ENCODE measurements around the gene PITX2. TPM values are rescaled to one million over a fixed set of nuclear protein-coding genes. Genes with fewer than 3 reads are reported as not detected.
A peak's percentile ranks its signal among the peaks of the same experiment; 100 is the strongest.

Gene PITX2
- total and polyA plus RNA-seq, 2 of the 13 experiments (the other 11 are each of a cell fraction or from before 2014, with no cell fraction given) = not detected

GRCh38 chr4:110615353-110616237 lies 7.3 kb downstream of the PITX2 start:
- FAIRE-seq = no peak
- no peak overlapping the region for H3K4me3 ChIP-seq (replicated peaks in 1 of 3; ENCODE audit: insufficient read depth in 1 of 3, low read depth in 2 of 3, low read length in 3 of 3)
- 26% methylated on average over 38 of the region's 38 CpGs for WGBS (ENCODE audit: low lambda C conversion rate)
- H3K4me2 ChIP-seq (ENCODE audit: low read depth, low read length) = peak overlapping the region; percentile 63
- no peak for TF ChIP-seq ZNF543 (CRISPR knock-in tag; IDR thresholded peaks at IDR 0.05)
- TF ChIP-seq, protein P1, sequence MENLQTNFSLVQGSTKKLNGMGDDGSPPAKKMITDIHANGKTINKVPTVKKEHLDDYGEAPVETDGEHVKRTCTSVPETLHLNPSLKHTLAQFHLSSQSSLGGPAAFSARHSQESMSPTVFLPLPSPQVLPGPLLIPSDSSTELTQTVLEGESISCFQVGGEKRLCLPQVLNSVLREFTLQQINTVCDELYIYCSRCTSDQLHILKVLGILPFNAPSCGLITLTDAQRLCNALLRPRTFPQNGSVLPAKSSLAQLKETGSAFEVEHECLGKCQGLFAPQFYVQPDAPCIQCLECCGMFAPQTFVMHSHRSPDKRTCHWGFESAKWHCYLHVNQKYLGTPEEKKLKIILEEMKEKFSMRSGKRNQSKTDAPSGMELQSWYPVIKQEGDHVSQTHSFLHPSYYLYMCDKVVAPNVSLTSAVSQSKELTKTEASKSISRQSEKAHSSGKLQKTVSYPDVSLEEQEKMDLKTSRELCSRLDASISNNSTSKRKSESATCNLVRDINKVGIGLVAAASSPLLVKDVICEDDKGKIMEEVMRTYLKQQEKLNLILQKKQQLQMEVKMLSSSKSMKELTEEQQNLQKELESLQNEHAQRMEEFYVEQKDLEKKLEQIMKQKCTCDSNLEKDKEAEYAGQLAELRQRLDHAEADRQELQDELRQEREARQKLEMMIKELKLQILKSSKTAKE (CRISPR knock-in tag; IDR thresholded peaks at IDR 0.05; ENCODE audit: borderline replicate concordance) = no peak
- TF ChIP-seq TEAD2 (CRISPR knock-in tag; IDR thresholded peaks at IDR 0.05) = no peak
- TF ChIP-seq TOPORS (CRISPR knock-in tag; IDR thresholded peaks at IDR 0.05) = no peak
- ChIA-PET CTCF (ENCODE audit: low intra/inter-chr PET ratio, low total read pairs) (no interaction called here), POLR2A (no interaction called here)
- intact Hi-C loops (cut with micrococcal nuclease; ENCODE audit: unreplicated experiment) (no loop called here), in situ Hi-C loops (cut with HindIII; ENCODE audit: extremely low pct_ligation_motif_present, low pct_unique_long_range_greater_than_20kb) (no loop called here)
- ATAC-seq = peak; percentile 58
- no peaks in the 10 kb centered on the region for H4K20me1 ChIP-seq (ENCODE audit: insufficient read depth, low read length)
- no peak overlapping the region for H3K9ac ChIP-seq (ENCODE audit: insufficient read depth, low read depth, low read length)
- no peak overlapping the region for H2AFZ ChIP-seq (ENCODE audit: low read length)
- no peaks in the 10 kb centered on the region for H3K79me2 ChIP-seq (ENCODE audit: insufficient read depth, low read length)
- H3K4me1 ChIP-seq (ENCODE audit: insufficient read depth, low read length) = 0 out of 2 replicates have a peak, but pooled peaks cover 12% of the 10 kb centered on the region
- BruUV-seq (replicated peaks) = no TSS peak
- H3K9me3 ChIP-seq (ENCODE audit: low read length) = no peaks in the 10 kb centered on the region
- peaks cover 3 to 75% of the 10 kb centered on the region in 2 experiments for H3K27me3 ChIP-seq (ENCODE audit: control insufficient read depth in 1 of 2, insufficient read depth in 2 of 2, low read length in 2 of 2)
- no peaks in the 10 kb centered on the region for H3K36me3 ChIP-seq (replicated peaks in 1 of 2; ENCODE audit: control insufficient read depth in 1 of 2, insufficient read depth in 2 of 2, low read length in 2 of 2)
- no peak for DNase-seq (ENCODE audit: low spot score)
- H3K27ac ChIP-seq (ENCODE audit: extremely low read length, insufficient read depth, low read length) = no peak overlapping the region

GRCh38 chr4:110614976-110615352 lies 7.9 kb downstream of the PITX2 start:
- intact Hi-C loops (cut with micrococcal nuclease; ENCODE audit: unreplicated experiment) = no loop called here
- ChIA-PET CTCF (ENCODE audit: low intra/inter-chr PET ratio, low total read pairs) (no interaction called here), POLR2A (no interaction called here)
- Histone ChIP-seq H3K27ac (ENCODE audit: extremely low read length, insufficient read depth, low read length) (no peak overlapping the region), H3K4me1 (ENCODE audit: insufficient read depth, low read length) (0 out of 2 replicates have a peak, but pooled peaks cover 12% of the 10 kb centered on the region), H3K36me3 (replicated peaks in 1 of 2; ENCODE audit: control insufficient read depth in 1 of 2, insufficient read depth in 2 of 2, low read length in 2 of 2) (no peaks in the 10 kb centered on the region), H4K20me1 (ENCODE audit: insufficient read depth, low read length) (no peaks in the 10 kb centered on the region), H3K79me2 (ENCODE audit: insufficient read depth, low read length) (no peaks in the 10 kb centered on the region), H3K9me3 (ENCODE audit: low read length) (no peaks in the 10 kb centered on the region), H3K27me3 (ENCODE audit: control insufficient read depth in 1 of 2, insufficient read depth in 2 of 2, low read length in 2 of 2) (peaks cover 3 to 74% of the 10 kb centered on the region in 2 experiments), H3K4me2 (ENCODE audit: low read depth, low read length) (no peak overlapping the region), H3K4me3 (replicated peaks in 1 of 3; ENCODE audit: insufficient read depth in 1 of 3, low read depth in 2 of 3, low read length in 3 of 3) (no peak overlapping the region), H3K9ac (ENCODE audit: insufficient read depth, low read depth, low read length) (no peak overlapping the region), H2AFZ (ENCODE audit: low read length) (no peak overlapping the region)
- ATAC-seq (no peak), DNase-seq (ENCODE audit: low spot score) (no peak), FAIRE-seq (no peak)
- WGBS (ENCODE audit: low lambda C conversion rate) = 91% methylated on average over 19 of the region's 19 CpGs
- BruUV-seq (replicated peaks) = no TSS peak
- in situ Hi-C loops (cut with HindIII; ENCODE audit: extremely low pct_ligation_motif_present, low pct_unique_long_range_greater_than_20kb) = no loop called here
- TF ChIP-seq ZNF12 (CRISPR knock-in tag; IDR thresholded peaks at IDR 0.05) (no peak), ZNF331 (CRISPR knock-in tag; IDR thresholded peaks at IDR 0.05) (no peak), NFATC3 (CRISPR knock-in tag; IDR thresholded peaks at IDR 0.05) (no peak), KDM1A (CRISPR knock-in tag; IDR thresholded peaks at IDR 0.05) (no peak), POLR2AphosphoS5 (IDR thresholded peaks at IDR 0.05; ENCODE audit: low read depth, low read length) (no peak), EZH2 (conservative IDR thresholded peaks at IDR 0.05; ENCODE audit: low read depth, low read length) (no peak), XRCC5 (optimal IDR thresholded peaks at IDR 0.05; ENCODE audit: low read length) (no peak)
- TF ChIP-seq, protein P2, sequence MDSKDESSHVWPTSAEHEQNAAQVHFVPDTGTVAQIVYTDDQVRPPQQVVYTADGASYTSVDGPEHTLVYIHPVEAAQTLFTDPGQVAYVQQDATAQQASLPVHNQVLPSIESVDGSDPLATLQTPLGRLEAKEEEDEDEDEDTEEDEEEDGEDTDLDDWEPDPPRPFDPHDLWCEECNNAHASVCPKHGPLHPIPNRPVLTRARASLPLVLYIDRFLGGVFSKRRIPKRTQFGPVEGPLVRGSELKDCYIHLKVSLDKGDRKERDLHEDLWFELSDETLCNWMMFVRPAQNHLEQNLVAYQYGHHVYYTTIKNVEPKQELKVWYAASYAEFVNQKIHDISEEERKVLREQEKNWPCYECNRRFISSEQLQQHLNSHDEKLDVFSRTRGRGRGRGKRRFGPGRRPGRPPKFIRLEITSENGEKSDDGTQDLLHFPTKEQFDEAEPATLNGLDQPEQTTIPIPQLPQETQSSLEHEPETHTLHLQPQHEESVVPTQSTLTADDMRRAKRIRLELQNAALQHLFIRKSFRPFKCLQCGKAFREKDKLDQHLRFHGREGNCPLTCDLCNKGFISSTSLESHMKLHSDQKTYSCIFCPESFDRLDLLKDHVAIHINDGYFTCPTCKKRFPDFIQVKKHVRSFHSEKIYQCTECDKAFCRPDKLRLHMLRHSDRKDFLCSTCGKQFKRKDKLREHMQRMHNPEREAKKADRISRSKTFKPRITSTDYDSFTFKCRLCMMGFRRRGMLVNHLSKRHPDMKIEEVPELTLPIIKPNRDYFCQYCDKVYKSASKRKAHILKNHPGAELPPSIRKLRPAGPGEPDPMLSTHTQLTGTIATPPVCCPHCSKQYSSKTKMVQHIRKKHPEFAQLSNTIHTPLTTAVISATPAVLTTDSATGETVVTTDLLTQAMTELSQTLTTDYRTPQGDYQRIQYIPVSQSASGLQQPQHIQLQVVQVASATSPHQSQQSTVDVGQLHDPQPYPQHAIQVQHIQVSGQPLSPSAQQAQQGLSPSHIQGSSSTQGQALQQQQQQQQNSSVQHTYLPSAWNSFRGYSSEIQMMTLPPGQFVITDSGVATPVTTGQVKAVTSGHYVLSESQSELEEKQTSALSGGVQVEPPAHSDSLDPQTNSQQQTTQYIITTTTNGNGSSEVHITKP (CRISPR knock-in tag; IDR thresholded peaks at IDR 0.05; ENCODE audit: low read depth) = no peak
